ENCODE measurements around the gene NFATC2.
"Not testable (repeated sequence)": the region's sequence is repeated elsewhere in the genome, so short reads cannot be mapped to it uniquely, and the experiment has no call there.

NFATC2 gene

GRCh38 chr20:51494241-51495110, 48.0 kb downstream of the NFATC2 start:
- DNase-seq (ENCODE audit: low read depth): no peak

DNA sequence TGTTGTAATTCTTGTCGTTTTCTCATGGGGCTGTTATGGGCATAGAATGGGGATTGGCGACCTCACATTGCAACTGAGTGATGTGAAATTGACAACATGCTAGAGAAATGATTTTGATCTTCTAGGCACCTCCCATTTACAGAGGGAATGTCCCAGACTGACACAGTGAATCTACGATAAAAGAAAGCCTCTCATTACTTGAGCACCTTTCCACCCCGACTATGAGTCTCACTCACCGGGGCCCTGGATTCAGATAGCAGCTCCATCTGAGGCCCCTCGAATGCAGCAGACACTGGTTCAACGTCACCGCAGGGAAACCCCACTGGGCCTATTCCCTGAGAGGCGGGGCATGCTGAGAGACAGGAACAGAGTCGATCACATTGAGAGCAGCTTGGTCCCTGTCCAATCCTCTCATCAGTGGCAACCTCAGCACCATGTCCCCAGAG, 49.1 kb downstream of the NFATC2 start:
- no peak for DNase-seq (ENCODE audit: low read depth)

- DNase-seq (ENCODE audit: low read depth): no peak
These were observed 50.1 kb downstream of the NFATC2 start for GRCh38 chr20:51492167-51493092.

- no peak for DNase-seq (ENCODE audit: low read depth)
These were observed 51.1 kb downstream of the NFATC2 start for GRCh38 chr20:51491393-51491792.

GRCh38 chr20:51490635-51491034, 51.9 kb downstream of the NFATC2 start:
- no peak for DNase-seq (ENCODE audit: low read depth)

GRCh38 chr20:51489611-51490010, 52.9 kb downstream of the NFATC2 start:
- no peak for DNase-seq (ENCODE audit: low read depth)

- no peak for DNase-seq (ENCODE audit: low read depth)
These were observed 54.2 kb downstream of the NFATC2 start for GRCh38 chr20:51488331-51488730.

- DNase-seq (ENCODE audit: low read depth): peak; percentile 38
These were observed 54.8 kb downstream of the NFATC2 start for GRCh38 chr20:51487565-51488268.

DNA sequence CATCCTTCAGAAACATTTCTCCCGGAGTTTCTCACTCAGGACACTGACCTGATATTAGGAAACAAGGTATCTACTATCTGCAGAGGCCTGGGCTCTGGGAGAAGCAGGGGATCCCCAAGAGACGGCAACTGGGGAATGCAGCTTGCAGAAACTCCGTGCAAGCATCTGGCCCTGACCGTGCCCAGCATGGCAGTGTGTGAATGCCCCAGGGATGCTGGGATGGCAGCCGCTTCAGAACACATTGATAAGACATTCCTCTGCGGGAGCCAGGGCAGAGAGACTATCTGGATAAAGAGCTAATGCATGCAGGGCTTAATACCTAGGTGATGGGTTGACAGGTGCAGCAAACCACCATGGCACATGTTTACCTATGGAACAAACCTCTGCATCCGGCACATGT, 55.4 kb downstream of the NFATC2 start:
- no peak for DNase-seq (ENCODE audit: low read depth)

DNA sequence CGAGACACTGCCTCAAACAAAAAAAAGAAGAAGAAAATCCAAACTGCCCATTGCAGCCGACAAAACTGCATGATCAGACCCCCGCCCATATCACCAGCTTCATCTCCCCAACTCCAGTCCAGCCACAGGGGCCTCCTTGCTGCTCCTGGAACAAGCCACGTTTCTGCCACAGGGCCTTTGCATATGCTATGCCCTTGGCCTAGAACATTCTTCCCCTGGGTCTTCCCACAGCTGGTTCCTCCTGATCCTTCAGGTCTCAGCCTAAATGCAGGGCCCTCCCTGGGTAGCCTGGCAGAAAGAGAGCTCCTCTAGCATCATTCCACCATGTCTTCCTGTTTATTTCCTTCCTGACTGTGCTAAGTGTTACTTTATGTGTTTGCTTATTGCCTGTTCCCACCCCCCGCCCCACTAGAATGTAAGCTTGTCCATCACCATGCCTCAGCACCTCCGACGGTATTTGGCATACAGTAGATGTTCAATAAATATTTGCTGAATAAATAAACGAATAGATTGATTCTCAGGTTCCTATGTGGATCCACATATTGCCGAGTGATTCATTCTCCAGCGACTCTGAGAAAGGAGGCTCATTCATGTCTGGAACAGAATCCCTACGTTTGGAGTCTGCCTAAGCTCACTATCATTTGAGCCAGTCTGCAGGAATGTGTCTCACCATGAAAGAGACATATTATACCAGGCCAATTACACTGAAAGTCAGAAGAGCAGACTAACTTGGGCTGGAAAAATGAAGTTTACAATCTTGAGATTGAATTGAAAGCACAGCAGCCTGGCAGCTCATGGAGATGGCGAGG, 56.1 kb downstream of the NFATC2 start:
- DNase-seq (ENCODE audit: low read depth): no peak

DNA sequence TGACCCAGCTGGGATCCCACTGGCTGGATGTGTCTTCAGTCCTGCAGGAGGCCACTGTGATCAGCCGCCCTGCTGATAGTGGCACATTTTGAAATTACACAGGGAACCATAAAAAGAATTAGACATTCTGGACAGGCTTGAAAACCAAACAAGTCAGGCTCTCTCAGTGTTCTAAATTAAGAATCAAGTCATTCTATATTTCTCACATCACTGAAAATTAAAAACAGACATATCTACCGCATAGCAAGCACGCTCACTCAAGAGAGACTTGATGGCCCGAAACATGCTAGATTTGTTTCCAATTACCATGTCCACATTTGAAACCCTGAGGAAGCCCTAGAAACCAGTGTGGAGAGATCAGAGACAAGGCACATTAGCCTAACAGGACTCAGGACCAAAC, 57.7 kb downstream of the NFATC2 start:
- no peak for DNase-seq (ENCODE audit: low read depth)

GRCh38 chr20:51484141-51484815, 58.2 kb downstream of the NFATC2 start:
- no peak for DNase-seq (ENCODE audit: low read depth)

DNA sequence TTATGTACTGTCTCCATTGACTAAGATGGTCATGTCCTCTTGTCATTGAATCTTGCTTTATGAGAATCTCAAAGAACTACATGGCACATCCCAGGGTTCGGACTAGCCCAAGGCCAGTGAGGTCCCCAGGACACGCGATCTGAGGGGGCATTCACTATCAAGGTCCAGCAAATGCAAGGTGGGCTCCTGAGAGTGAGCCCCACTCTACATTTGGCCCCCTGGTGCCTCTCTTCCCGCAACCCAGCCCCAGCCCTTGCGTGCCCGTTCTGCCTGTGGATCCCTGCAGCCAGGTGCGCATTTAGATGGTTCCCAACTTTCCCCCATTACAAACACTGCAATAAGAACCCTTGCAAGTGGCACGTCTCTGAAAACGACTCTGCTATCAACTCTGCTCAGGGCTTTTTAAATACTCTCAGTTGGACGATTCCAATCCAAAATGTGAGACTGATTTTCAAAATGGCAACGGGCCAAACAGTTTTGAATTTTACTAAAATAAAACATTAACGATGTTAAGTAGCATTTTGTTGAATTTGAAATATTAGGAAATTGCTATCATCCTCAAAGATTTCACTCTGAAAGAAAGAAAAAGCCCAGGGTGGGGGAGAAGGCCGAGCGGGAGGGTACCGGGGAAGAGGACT, 59.6 kb downstream of the NFATC2 start:
- DNase-seq (ENCODE audit: low read depth): no peak

DNA sequence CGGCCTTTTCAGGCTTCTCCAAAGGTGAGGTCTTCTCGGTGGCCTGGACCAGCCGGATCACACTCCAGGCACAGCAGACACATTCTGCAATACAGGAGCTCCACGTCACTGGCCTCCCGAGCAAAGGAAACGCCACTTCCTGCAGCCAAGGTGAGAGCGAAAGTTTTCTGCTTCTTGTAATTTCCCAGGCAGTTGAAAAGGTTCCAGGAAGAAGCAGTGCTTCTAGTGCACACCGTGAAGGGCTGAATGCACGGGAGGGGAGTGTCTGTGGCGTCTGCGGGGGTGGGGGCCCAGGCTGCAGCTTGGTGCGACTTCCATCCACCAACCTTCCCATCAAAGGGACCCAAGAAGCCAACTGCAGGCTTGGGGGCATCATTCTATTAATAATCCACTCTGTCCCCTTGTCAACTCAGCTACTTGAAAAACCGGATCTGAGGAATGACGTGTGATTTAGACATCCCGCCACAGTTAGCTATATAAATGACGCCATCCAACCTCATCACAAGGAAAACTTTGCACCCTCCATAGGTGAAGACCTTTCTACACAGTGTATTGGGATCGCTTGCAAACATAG, 61.1 kb downstream of the NFATC2 start:
- no peak for DNase-seq (ENCODE audit: low read depth)

GRCh38 chr20:51480507-51481270, 61.8 kb downstream of the NFATC2 start:
- no peak for DNase-seq (ENCODE audit: low read depth)

DNA sequence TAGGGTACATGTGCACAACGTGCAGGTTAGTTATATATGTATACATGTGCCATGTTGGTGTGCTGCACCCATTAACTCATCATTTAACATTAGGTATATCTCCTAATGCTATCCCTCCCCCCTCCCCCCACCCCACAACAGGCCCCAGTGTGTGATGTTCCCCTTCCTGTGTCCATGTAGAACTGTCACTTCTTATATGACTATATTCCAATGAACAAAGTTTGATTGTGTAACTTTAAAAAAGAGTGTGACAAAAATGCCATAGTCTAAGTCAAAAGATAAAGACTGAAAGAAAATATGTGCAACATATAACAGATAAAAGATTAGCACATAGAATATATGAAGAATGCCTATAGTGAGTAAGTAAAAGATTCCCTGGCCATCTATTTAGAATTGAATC, 66.4 kb downstream of the NFATC2 start:
- not testable (repeated sequence) for DNase-seq (ENCODE audit: low read depth)

DNA sequence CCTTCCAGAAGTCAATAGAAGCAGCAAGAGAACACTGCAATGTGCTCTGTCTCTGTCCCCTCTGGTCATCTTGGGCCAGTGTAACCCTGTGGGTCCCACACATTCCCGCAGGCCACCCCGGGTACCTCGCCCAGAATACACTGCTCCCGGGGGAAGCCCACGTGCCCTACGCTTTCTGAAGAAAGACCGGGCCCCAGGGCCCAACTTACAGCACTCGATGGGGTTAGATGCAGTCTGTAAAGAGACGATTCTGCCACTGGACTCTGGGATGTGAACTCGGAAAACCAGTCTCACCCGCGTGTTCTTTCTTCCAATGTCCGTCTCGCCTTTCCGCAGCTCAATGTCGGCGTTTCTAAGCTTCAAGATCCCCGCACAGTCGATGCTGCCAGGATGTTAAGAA, 68.7 kb downstream of the NFATC2 start:
- DNase-seq (ENCODE audit: low read depth): no peak

- no peak for DNase-seq (ENCODE audit: low read depth)
These were observed 69.3 kb downstream of the NFATC2 start for GRCh38 chr20:51473256-51473655.

- DNase-seq (ENCODE audit: low read depth): no peak
These were observed 71.6 kb downstream of the NFATC2 start for GRCh38 chr20:51470907-51471411.
